K562 (cell line): ENCODE results near the gene FIBP. TPM values are rescaled to one million over a fixed set of nuclear protein-coding genes. Genes with fewer than 3 reads are reported as not detected.

Experiments
- BRCA1 ChIP-seq, 2 experiments: fragments of 450-650 bp in 1 of 2; sonication (generic) in 1 of 2; formaldehyde crosslinking in 1 of 2; IDR thresholded peaks; 2 replicates each; pipeline versions ENCODE4 v1.5.0 to v1.6.1; 2017 to 2020; ENCODE audit warnings: mild to moderate bottlenecking in 1 of 2, missing genetic modification reagents in 1 of 2
- LCOR ChIP-seq: sonication (generic); formaldehyde crosslinking; IDR thresholded peaks from 2 replicates; pipeline ENCODE4 v1.8.0; 2022; ENCODE audit warnings: mild to moderate bottlenecking, missing genetic modification reagents
- SRF ChIP-seq, 2 experiments: fragments of 250-450, 450-650 bp in 1 of 2; sonication (Bioruptor Pico) in 1 of 2; sonication (generic) in 1 of 2; formaldehyde crosslinking; IDR thresholded peaks; 2 replicates each; pipeline versions ENCODE4 v1.5.0 to v1.5.1; 2020 to 2022; ENCODE audit warnings: mild to moderate bottlenecking in 1 of 2, missing genetic modification reagents in 1 of 2
- SRSF3 ChIP-seq: fragments of 200-400 bp; formaldehyde crosslinking; IDR thresholded peaks from 2 replicates; pipeline ENCODE4 v1.6.1; 2016; ENCODE audit warnings: mild to moderate bottlenecking, low read length, moderate library complexity; ENCODE audit not compliant: insufficient read depth
- polyA plus RNA-seq, 8 experiments: library from polyadenylated mRNA; depleted of rRNA in 4 of 8; stranded (reverse) in 5 of 8; unstranded in 3 of 8; fragments of >200 nt; fragmentation: Nextera tagmentation in 2 of 8; fragmentation: Illumina TruSeq in 1 of 8; extraction: Ambion mirVana in 2 of 8; extraction: Trizol in 1 of 8; gene quantifications; 2 replicates each; pipeline versions ENCODE4 v1.2.1 to v1.2.3, GENCODE V29; 2011 to 2014; ENCODE audit warnings: inconsistent platforms in 1 of 8, missing spikeins in 1 of 8
- total RNA-seq, 7 experiments: library from RNA; depleted of rRNA in 6 of 7; stranded (reverse); fragments of >200 nt in 6 of 7; fragmentation: Illumina TruSeq in 2 of 7; extraction: Trizol in 2 of 7; gene quantifications; 2 replicates each; pipeline versions ENCODE4 v1.2.1 to v1.2.3, GENCODE V29; 2011 to 2021; ENCODE audit warnings: low replicate concordance in 1 of 7
- TF ChIP-seq, protein P1 (sequence below): sonication (generic); IDR thresholded peaks from 2 replicates; pipeline ENCODE4 v1.6.1; 2016
- TF ChIP-seq, protein P2 (sequence below): fragments of 450-650 bp; IDR thresholded peaks from 2 replicates; pipeline ENCODE4 v1.6.1; 2016; ENCODE audit warnings: low read depth, mild to moderate bottlenecking, moderate library complexity
- TF ChIP-seq, protein P3 (sequence below): IDR thresholded peaks from 3 replicates; pipeline ENCODE4 v1.6.1; 2011; ENCODE audit warnings: borderline replicate concordance, mild to moderate bottlenecking; ENCODE audit not compliant: insufficient read length, insufficient read depth
- TF ChIP-seq, protein P4 (sequence below), 2 experiments: fragments of 450-650 bp; formaldehyde crosslinking in 1 of 2; IDR thresholded peaks; 2 replicates each; pipeline versions ENCODE4 v1.4.0 to v1.6.1; 2014 to 2020; ENCODE audit warnings: mild to moderate bottlenecking in 2 of 2, borderline replicate concordance in 1 of 2, low read depth in 1 of 2
- TF ChIP-seq, protein P5 (sequence below), 3 experiments: IDR thresholded peaks in 2 of 3; conservative IDR thresholded peaks in 1 of 3; 2 replicates each; pipeline ENCODE4 v1.5.1; 2011 to 2012; ENCODE audit warnings: low read length in 3 of 3, mild to moderate bottlenecking in 3 of 3, control low read depth in 2 of 3, improper control_type of control experiment in 1 of 3, inconsistent platforms in 1 of 3, low read depth in 1 of 3, mixed read lengths in 1 of 3, moderate library complexity in 1 of 3; ENCODE audit not compliant: insufficient read depth in 2 of 3

FIBP gene
- total and polyA plus RNA-seq, 9 of the 15 experiments (the other 6 are each of a cell fraction or from before 2014, with no cell fraction given): 41.2 to 79.2 (median 48.6) TPM

DNA sequence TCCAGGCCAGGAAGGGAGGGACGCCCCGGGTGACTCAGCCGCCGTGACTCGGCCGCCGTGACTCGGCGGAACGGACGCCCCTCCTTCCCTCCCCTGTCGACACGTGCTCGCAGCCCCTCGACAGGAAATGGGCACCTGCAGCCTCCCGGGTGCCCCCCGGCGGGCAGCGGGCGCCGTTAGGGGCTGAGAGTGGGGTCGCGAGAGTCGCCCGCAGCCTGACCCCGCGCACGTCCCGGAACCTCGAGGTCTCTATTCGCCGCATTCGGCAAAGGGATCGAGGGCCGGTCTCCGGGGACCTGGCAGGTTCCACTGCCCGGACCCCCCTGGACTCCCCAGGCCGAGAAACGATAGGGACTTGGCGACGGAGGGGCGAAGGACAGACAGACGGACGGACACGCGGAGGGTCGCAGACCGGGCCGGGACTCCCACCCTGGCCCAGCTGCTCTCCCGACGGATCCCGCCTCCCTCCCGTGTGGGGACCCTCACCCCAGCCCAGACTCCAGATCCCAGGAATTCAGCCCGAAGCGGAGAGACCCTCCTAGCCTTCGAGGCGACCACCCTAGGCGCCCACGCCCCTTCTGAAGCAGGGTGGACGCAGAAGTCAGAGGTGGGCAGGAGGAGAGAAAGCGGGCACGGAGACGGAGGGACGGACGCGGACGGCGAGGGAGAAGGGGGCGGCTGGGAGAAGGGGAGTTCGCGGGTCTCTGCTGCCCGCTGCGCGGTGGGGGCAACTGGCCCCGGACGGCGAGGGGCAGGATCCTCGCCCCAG lies 11.3 kb upstream of the FIBP start (continued):
- TF ChIP-seq, protein P1, sequence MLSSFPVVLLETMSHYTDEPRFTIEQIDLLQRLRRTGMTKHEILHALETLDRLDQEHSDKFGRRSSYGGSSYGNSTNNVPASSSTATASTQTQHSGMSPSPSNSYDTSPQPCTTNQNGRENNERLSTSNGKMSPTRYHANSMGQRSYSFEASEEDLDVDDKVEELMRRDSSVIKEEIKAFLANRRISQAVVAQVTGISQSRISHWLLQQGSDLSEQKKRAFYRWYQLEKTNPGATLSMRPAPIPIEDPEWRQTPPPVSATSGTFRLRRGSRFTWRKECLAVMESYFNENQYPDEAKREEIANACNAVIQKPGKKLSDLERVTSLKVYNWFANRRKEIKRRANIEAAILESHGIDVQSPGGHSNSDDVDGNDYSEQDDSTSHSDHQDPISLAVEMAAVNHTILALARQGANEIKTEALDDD: no peak
- TF ChIP-seq, protein P2, sequence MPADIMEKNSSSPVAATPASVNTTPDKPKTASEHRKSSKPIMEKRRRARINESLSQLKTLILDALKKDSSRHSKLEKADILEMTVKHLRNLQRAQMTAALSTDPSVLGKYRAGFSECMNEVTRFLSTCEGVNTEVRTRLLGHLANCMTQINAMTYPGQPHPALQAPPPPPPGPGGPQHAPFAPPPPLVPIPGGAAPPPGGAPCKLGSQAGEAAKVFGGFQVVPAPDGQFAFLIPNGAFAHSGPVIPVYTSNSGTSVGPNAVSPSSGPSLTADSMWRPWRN: no peak
- TF ChIP-seq LCOR (peak; percentile 74; the same call in 1 of the 2 replicates), BRCA1 (IDR thresholded peaks at IDR 0.05) (no peak), BRCA1 (CRISPR knock-in tag; IDR thresholded peaks at IDR 0.05) (peak; percentile 74; the same call in 1 of the 2 replicates), SRF (CRISPR knock-in tag; IDR thresholded peaks at IDR 0.05) (peak in 1 of 2 experiments; percentile 77; a peak in 2 of 4 replicates), SRSF3 (peak; percentile 92; the same call in 1 of the 2 replicates)
- TF ChIP-seq, protein P3, sequence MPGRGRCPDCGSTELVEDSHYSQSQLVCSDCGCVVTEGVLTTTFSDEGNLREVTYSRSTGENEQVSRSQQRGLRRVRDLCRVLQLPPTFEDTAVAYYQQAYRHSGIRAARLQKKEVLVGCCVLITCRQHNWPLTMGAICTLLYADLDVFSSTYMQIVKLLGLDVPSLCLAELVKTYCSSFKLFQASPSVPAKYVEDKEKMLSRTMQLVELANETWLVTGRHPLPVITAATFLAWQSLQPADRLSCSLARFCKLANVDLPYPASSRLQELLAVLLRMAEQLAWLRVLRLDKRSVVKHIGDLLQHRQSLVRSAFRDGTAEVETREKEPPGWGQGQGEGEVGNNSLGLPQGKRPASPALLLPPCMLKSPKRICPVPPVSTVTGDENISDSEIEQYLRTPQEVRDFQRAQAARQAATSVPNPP: no peak
- TF ChIP-seq, protein P4, sequence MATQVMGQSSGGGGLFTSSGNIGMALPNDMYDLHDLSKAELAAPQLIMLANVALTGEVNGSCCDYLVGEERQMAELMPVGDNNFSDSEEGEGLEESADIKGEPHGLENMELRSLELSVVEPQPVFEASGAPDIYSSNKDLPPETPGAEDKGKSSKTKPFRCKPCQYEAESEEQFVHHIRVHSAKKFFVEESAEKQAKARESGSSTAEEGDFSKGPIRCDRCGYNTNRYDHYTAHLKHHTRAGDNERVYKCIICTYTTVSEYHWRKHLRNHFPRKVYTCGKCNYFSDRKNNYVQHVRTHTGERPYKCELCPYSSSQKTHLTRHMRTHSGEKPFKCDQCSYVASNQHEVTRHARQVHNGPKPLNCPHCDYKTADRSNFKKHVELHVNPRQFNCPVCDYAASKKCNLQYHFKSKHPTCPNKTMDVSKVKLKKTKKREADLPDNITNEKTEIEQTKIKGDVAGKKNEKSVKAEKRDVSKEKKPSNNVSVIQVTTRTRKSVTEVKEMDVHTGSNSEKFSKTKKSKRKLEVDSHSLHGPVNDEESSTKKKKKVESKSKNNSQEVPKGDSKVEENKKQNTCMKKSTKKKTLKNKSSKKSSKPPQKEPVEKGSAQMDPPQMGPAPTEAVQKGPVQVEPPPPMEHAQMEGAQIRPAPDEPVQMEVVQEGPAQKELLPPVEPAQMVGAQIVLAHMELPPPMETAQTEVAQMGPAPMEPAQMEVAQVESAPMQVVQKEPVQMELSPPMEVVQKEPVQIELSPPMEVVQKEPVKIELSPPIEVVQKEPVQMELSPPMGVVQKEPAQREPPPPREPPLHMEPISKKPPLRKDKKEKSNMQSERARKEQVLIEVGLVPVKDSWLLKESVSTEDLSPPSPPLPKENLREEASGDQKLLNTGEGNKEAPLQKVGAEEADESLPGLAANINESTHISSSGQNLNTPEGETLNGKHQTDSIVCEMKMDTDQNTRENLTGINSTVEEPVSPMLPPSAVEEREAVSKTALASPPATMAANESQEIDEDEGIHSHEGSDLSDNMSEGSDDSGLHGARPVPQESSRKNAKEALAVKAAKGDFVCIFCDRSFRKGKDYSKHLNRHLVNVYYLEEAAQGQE (IDR thresholded peaks at IDR 0.05; ENCODE audit: borderline replicate concordance): peak; percentile 40
- TF ChIP-seq, protein P4 (CRISPR knock-in tag; IDR thresholded peaks at IDR 0.05; ENCODE audit: low read depth): 0 out of 2 replicates have a peak, but pooled peaks have one; percentile 16
- TF ChIP-seq, protein P5, sequence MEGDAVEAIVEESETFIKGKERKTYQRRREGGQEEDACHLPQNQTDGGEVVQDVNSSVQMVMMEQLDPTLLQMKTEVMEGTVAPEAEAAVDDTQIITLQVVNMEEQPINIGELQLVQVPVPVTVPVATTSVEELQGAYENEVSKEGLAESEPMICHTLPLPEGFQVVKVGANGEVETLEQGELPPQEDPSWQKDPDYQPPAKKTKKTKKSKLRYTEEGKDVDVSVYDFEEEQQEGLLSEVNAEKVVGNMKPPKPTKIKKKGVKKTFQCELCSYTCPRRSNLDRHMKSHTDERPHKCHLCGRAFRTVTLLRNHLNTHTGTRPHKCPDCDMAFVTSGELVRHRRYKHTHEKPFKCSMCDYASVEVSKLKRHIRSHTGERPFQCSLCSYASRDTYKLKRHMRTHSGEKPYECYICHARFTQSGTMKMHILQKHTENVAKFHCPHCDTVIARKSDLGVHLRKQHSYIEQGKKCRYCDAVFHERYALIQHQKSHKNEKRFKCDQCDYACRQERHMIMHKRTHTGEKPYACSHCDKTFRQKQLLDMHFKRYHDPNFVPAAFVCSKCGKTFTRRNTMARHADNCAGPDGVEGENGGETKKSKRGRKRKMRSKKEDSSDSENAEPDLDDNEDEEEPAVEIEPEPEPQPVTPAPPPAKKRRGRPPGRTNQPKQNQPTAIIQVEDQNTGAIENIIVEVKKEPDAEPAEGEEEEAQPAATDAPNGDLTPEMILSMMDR (IDR thresholded peaks at IDR 0.05 in 2 of 3, conservative IDR thresholded peaks at IDR 0.05 in 1 of 3; ENCODE audit: insufficient read depth in 2 of 3, low read depth in 1 of 3, low read length in 3 of 3): peak in 1 of 3 experiments; percentile 11; a peak in 1 of 6 replicates
